Measurements from ENCODE around the gene ARHGEF28.

Gene ARHGEF28

DNA sequence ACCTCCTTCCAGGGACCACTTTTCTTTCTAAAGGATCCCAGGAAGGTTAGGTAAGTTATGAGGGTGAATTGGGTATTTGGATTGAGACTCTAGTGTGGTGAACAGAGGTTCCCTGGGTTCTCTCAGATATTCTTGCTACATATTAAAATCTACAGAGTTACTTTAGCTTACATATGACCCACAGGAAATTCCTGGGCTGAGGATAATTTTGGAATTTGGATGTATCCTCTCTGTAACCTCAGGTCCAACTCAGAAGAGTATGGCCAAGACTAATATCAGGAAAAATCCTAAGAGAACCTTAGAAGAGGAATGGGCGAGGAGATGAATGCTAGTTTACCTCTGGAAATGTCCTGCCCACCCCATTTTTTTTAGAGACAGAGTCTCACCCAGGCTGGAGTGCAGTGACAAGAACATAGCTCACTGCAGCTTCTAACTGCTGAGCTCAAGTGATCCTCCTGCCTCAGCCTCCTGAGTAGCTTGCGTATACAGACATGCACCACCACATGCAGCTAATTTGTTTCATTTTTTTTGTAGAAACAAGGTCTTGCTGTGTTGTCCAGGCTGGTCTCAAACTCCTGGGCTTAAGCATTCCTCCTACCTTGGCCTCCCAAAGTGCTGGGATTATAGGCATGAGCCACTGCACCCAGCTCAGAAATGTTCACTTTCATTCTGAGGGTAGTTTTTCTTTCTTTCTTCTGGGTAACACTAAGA is 196.4 kb downstream of the ARHGEF28 start:
- DNase-seq = no peak

DNA sequence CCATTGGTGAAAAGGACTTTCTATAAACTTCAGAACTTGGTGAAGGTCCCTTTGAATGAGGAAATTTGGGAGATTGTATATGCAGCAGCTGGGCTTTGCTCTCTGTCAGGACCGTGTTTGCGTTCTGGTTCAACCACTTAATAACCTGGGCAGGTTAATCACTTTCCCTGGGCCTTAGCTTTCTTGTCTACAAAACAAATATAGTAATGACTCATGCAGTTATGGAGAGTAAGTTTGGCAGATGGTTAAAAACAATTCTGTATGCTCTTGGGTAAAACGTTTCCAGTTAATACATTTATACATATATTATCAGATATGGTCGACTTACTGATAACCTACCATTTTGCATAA is 197.0 kb downstream of the ARHGEF28 start:
- DNase-seq = no peak

GRCh38 chr5:73823508-73823925 is 197.5 kb downstream of the ARHGEF28 start:
- no peak for DNase-seq

GRCh38 chr5:73825199-73825598 is 199.2 kb downstream of the ARHGEF28 start:
- no peak for DNase-seq

GRCh38 chr5:73825736-73826135 is 199.7 kb downstream of the ARHGEF28 start:
- DNase-seq = no peak

DNA sequence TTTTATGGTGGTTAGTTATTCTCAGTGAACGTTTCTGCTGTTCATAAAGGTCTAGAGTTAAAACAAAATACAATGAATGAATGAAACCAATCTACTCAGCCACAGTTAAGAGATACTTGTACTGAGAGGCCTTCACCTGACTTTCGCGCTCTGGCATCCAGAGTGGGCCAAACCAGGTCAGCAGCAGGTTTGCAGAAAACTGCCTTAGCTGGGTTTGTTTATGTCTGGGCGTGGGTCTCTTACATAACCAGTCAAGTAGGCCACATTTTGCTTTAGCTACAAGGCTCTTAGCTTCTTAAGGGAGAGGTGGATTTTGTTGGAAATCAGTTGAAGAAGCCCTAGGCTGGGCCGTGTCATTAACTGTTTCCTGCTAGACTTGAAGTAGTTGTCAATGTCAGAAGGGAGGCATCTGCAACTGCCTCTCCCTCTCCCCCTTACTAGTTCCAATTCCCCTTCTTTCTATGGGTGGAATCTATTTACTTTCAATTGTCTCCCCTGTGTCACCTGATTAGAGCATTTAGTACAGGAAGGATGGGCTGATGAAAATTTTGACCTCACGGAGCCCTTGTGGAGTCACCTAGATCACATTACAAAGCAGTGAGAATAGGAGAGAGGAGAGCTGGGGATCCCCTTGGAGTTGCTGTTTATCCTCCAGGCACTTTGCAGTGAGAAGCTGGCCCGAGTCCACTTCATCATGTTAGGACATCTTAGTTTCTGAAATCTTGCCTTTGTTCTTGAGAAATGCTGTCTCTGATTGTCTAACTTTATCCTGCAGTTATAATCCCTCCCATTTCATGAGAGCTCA is 200.5 kb downstream of the ARHGEF28 start:
- DNase-seq = no peak

- DNase-seq = no peak
Observed at GRCh38 chr5:73827106-73827450, 201.1 kb downstream of the ARHGEF28 start.

GRCh38 chr5:73828465-73828864 is 202.5 kb downstream of the ARHGEF28 start:
- DNase-seq = no peak

GRCh38 chr5:73830646-73831045 is 204.7 kb downstream of the ARHGEF28 start:
- DNase-seq = no peak

- no peak for DNase-seq
Observed at GRCh38 chr5:73831066-73831465, 205.1 kb downstream of the ARHGEF28 start.

- DNase-seq = no peak
Observed at GRCh38 chr5:73834693-73835092, 208.7 kb downstream of the ARHGEF28 start.

GRCh38 chr5:73835726-73836125 is 209.7 kb downstream of the ARHGEF28 start:
- no peak for DNase-seq

- DNase-seq = no peak
Observed at GRCh38 chr5:73836607-73837006, 210.6 kb downstream of the ARHGEF28 start.

- no peak for DNase-seq
Observed at GRCh38 chr5:73838901-73839300, 212.9 kb downstream of the ARHGEF28 start.

DNA sequence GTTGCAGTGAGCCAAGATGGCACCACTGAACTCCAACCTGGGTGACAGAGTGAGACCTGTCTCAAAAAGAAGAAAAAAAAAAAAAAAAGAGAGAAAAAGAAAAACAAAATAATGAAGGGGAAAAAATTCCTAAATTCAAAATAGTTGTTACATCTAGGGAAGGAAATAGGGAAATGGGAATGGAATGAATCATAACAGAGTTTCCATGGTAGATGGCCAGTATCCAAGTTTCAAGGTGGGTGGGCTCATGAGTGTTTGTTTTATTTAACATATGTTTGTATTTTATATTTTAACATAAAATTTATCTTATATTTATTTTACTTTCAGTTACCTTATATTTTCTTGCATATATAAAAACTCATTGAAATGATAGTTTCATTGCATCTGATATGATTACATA is 215.6 kb downstream of the ARHGEF28 start:
- DNase-seq = no peak

GRCh38 chr5:73844165-73844564 is 218.2 kb downstream of the ARHGEF28 start:
- DNase-seq = no peak

DNA sequence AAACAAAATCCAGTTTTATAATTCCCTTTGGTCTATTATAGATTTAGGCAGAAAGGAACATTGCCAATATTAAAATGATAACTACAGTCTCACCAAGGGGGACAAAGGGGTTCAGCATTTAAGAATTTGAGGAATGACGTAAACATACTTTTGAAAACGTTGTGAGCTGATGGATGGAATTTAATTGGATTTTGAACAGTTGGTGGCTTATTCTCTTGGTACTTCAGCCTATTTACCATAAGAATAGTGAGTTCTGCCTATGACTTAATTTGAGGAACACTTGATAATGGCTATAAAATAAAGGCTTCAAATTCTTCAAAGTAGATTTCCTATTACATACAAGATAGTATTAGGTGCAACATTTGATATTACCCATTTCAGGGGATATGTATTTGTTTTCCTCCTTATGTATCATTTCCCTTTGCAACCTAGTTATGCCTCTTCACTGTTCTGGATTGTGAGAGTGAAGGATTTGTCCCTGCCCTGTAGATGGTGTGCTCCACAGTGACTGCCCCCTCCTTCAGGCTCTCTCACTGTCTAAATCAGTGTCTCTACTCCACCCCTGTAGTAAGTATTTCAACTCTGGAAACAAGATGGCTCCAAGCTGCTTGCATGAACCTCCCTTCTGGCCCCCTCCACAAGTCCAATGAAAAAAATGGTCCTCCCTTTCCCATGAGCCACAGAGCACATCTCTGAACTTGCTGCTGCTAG is 225.6 kb downstream of the ARHGEF28 start:
- DNase-seq = no peak

DNA sequence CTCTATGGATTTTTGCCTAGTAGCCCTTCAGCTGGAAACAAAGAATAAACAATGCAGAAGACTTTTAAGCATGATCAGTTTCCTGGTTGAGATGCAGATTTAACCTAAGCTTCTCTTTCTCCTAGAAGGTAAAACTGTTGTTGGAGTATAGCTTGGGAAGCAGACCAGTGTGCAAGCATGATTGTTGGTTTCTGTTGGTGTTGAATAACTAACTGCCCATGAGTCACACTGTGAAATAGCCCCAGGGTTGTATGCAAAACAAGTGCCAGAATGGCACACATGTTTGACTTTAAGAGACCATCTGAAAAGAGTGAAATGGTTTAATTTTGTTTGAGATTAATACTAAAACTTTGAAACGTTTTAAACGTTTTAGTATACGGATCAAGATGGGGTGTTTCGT is 227.1 kb downstream of the ARHGEF28 start:
- no peak for DNase-seq

GRCh38 chr5:73856997-73857396 is 231.0 kb downstream of the ARHGEF28 start:
- no peak for DNase-seq

- no peak for DNase-seq
Observed at GRCh38 chr5:73857446-73857845, 231.4 kb downstream of the ARHGEF28 start.

GRCh38 chr5:73858054-73858453 is 232.1 kb downstream of the ARHGEF28 start:
- DNase-seq = no peak

- DNase-seq = no peak
Observed at GRCh38 chr5:73858776-73859175, 232.8 kb downstream of the ARHGEF28 start.

DNA sequence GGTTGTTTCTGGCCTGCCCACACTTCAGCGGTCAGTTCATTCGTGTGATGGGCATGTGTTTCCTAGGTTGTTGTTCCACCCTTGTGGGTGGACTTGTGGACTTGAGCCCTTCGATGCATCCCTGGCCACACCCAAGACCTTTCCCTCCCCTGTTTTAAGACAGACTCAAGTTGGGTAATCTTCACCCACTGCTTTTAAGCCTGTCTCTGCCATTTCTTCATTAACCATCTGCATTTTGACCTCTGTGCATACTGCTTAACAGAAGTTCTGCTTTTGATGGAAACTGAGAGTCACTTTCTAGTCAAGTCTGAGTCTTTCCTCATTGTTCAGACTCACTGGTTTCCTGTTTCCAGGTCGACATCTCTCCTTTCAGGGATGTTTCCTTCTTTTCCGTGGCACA is 233.7 kb downstream of the ARHGEF28 start:
- DNase-seq = no peak

Data from activated CD4-positive, alpha-beta T cell treated with anti-CD3 and anti-CD28 coated beads, Interleukin-2, Interleukin-6, amounts not matched to agents 100 ng/mL and 50 ng/mL, durations not matched to agents 16 hours and 8 hours (primary cell).